Panc1 (cell line): ENCODE data around the gene DAB2IP. TPM values are rescaled to one million over a fixed set of nuclear protein-coding genes. Genes with fewer than 3 reads are reported as not detected.

Experiments used
- ATAC-seq: fragments of 200-7000 bp; cut with Tn5 transposase; 2 replicates; pipeline ENCODE4 v1.9.1; 2020; ENCODE audit warnings: mild to moderate bottlenecking, moderate library complexity
- BruUV-seq: library from RNA; stranded (reverse); fragments of 400-500 nt; replicated peaks from 2 replicates; lab custom pipeline; 2021; lab: Mats Ljungman, UMichigan
- CTCF ChIA-PET: fragments of 300-600 bp; sonication (Branson Sonifier 250); formaldehyde crosslinking; loops from one replicate; lab custom pipeline; 2022; ENCODE audit warnings: antibody characterized with exemption; lab: Charles Lee
- POLR2A ChIA-PET: fragments of 300-600 bp; sonication (Branson Sonifier 250); formaldehyde crosslinking; loops from one replicate; lab custom pipeline; 2022; ENCODE audit warnings: antibody characterized with exemption; lab: Charles Lee
- DNase-seq: peaks from one replicate; pipeline ENCODE4 v3.0.0-alpha.2; 2010; ENCODE audit warnings: low read depth, low spot score
- H3K27ac ChIP-seq: 2 replicates; pipeline ENCODE4 v1.5.1; 2011; ENCODE audit warnings: mild to moderate bottlenecking, low read length, inconsistent platforms
- H3K27me3 ChIP-seq: fragments of 200-500 bp; sonication (Bioruptor generic); 2 replicates; pipeline ENCODE4 v1.6.0; 2014; ENCODE audit warnings: low read length, inconsistent platforms; ENCODE audit not compliant: control insufficient read depth, insufficient read depth
- H3K36me3 ChIP-seq: fragments of 200-500 bp; sonication (Bioruptor generic); 2 replicates; pipeline ENCODE4 v1.5.1; 2014; ENCODE audit warnings: inconsistent platforms, mild to moderate bottlenecking, low read length, moderate library complexity; ENCODE audit not compliant: control insufficient read depth, insufficient read depth
- H3K4me1 ChIP-seq: 2 replicates; pipeline ENCODE4 v1.5.1; 2011; ENCODE audit warnings: inconsistent platforms, mild to moderate bottlenecking, low read length, moderate library complexity; ENCODE audit not compliant: control insufficient read depth, insufficient read depth
- H3K4me3 ChIP-seq, 2 experiments: 2 replicates each; pipeline ENCODE4 v1.5.1; 2011 to 2012; ENCODE audit warnings: low read depth in 2 of 2, low read length in 2 of 2, mild to moderate bottlenecking in 2 of 2, inconsistent platforms in 1 of 2, moderate library complexity in 1 of 2
- H3K9me3 ChIP-seq: fragments of 200-500 bp; sonication (Bioruptor generic); 2 replicates; pipeline ENCODE4 v1.5.1; 2014; ENCODE audit warnings: low read depth, mild to moderate bottlenecking, inconsistent platforms, low read length, moderate library complexity; ENCODE audit not compliant: control insufficient read depth, insufficient read depth
- POLR2AphosphoS5 ChIP-seq: IDR thresholded peaks from 2 replicates; pipeline ENCODE4 v1.6.1; 2012; ENCODE audit warnings: mild to moderate bottlenecking, low read depth, low read length, moderate library complexity
- REST ChIP-seq, 2 experiments: IDR thresholded peaks; 2 replicates each; pipeline ENCODE4 v1.6.1; 2011 to 2012; ENCODE audit warnings: low read depth in 2 of 2, control low read depth in 1 of 2, low read length in 1 of 2, mild to moderate bottlenecking in 1 of 2, moderate library complexity in 1 of 2; ENCODE audit not compliant: insufficient read depth in 1 of 2
- SIN3A ChIP-seq: IDR thresholded peaks from 2 replicates; pipeline ENCODE4 v1.6.1; 2012; ENCODE audit warnings: low read depth, mild to moderate bottlenecking, low read length, moderate library complexity, borderline replicate concordance; ENCODE audit not compliant: insufficient read depth
- TCF7L2 ChIP-seq: IDR thresholded peaks from 2 replicates; pipeline ENCODE4 v1.6.1; 2011; ENCODE audit warnings: mild to moderate bottlenecking, low read depth, low read length, inconsistent platforms
- in situ Hi-C: cut with HindIII; loops from 2 replicates; pipeline ENCODE4 v1.10.0; 2016; ENCODE audit warnings: low sequenced_read_pairs, low pct_unique_long_range_greater_than_20kb
- intact Hi-C: fragments of 100-400 bp; cut with micrococcal nuclease; formaldehyde crosslinking; loops from one replicate; pipeline ENCODE4 v1.10.0; 2022; ENCODE audit not compliant: unreplicated experiment
- total RNA-seq: library from RNA; stranded (reverse); gene quantifications from one replicate; pipeline ENCODE4 v1.2.1, GENCODE V29; 2021; ENCODE audit not compliant: unreplicated experiment
- TF ChIP-seq, protein P1 (sequence below): fragments of 450-650 bp; IDR thresholded peaks from 2 replicates; pipeline ENCODE4 v1.5.1; 2017; ENCODE audit warnings: mild to moderate bottlenecking

DAB2IP gene
- total RNA-seq, 1 experiment from 2014 or later, result 18.4 TPM

- TF ChIP-seq, protein P1, sequence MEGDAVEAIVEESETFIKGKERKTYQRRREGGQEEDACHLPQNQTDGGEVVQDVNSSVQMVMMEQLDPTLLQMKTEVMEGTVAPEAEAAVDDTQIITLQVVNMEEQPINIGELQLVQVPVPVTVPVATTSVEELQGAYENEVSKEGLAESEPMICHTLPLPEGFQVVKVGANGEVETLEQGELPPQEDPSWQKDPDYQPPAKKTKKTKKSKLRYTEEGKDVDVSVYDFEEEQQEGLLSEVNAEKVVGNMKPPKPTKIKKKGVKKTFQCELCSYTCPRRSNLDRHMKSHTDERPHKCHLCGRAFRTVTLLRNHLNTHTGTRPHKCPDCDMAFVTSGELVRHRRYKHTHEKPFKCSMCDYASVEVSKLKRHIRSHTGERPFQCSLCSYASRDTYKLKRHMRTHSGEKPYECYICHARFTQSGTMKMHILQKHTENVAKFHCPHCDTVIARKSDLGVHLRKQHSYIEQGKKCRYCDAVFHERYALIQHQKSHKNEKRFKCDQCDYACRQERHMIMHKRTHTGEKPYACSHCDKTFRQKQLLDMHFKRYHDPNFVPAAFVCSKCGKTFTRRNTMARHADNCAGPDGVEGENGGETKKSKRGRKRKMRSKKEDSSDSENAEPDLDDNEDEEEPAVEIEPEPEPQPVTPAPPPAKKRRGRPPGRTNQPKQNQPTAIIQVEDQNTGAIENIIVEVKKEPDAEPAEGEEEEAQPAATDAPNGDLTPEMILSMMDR, result no peak
- TF ChIP-seq POLR2AphosphoS5 (no peak), REST (IDR thresholded peaks at IDR 0.05; ENCODE audit: insufficient read depth in 1 of 2, low read depth in 2 of 2, low read length in 1 of 2) (no peak), SIN3A (no peak), TCF7L2 (no peak)
- no peaks in the 10 kb centered on the region for H3K9me3 ChIP-seq
These were observed 133.4 kb downstream of the DAB2IP start for GRCh38 chr9:121784731-121785411.

GRCh38 chr9:121785673-121786542, 134.5 kb downstream of the DAB2IP start:
- in situ Hi-C loops, result no loop called here
- POLR2A ChIA-PET, result no interaction called here
- no peaks in the 10 kb centered on the region for H3K9me3 ChIP-seq
- no peak for DNase-seq
- intact Hi-C loops, result no loop called here
- H3K4me3 ChIP-seq, result no peak overlapping the region
- H3K36me3 ChIP-seq, result no peaks in the 10 kb centered on the region
- no peaks in the 10 kb centered on the region for H3K4me1 ChIP-seq
- CTCF ChIA-PET, result no interaction called here
- BruUV-seq, result no TSS peak
- no peak overlapping the region for H3K27ac ChIP-seq
- H3K27me3 ChIP-seq, result no peaks in the 10 kb centered on the region
- no peak for ATAC-seq
- no peak for TF ChIP-seq REST (IDR thresholded peaks at IDR 0.05; ENCODE audit: insufficient read depth in 1 of 2, low read depth in 2 of 2, low read length in 1 of 2)
- TF ChIP-seq TCF7L2, result no peak
- no peak for TF ChIP-seq SIN3A
- TF ChIP-seq POLR2AphosphoS5, result no peak
- TF ChIP-seq, protein P1, result no peak

More at GRCh38 chr9:121784731-121785411, 133.4 kb downstream of the DAB2IP start:
- ChIA-PET POLR2A (interaction anchor here (0.5 kb wide), 1 partner anchor 425 kb away, joined by 4 read pairs; no protein-coding TSS in a partner anchor), CTCF (no interaction called here)
- intact Hi-C loops (no loop called here), in situ Hi-C loops (no loop called here)
- no peak for ATAC-seq
- H3K27me3 ChIP-seq, result no peaks in the 10 kb centered on the region
- DNase-seq, result no peak
- TSS peak; percentile 73 for BruUV-seq
- H3K4me1 ChIP-seq, result no peaks in the 10 kb centered on the region
- H3K27ac ChIP-seq, result no peak overlapping the region
- H3K36me3 ChIP-seq, result no peaks in the 10 kb centered on the region
- H3K4me3 ChIP-seq, result no peak overlapping the region
